GM21390 (cell line): ENCODE results near the gene STRN4.
"Not testable (repeated sequence)": the region's sequence is repeated elsewhere in the genome, so short reads cannot be mapped to it uniquely, and the experiment has no call there.

Experiments used
- ATAC-seq: cut with Tn5 transposase; IDR thresholded peaks from one replicate; pipeline ENCODE4 v1.9.1; 2021; ENCODE audit not compliant: unreplicated experiment

The STRN4 gene, protein sequence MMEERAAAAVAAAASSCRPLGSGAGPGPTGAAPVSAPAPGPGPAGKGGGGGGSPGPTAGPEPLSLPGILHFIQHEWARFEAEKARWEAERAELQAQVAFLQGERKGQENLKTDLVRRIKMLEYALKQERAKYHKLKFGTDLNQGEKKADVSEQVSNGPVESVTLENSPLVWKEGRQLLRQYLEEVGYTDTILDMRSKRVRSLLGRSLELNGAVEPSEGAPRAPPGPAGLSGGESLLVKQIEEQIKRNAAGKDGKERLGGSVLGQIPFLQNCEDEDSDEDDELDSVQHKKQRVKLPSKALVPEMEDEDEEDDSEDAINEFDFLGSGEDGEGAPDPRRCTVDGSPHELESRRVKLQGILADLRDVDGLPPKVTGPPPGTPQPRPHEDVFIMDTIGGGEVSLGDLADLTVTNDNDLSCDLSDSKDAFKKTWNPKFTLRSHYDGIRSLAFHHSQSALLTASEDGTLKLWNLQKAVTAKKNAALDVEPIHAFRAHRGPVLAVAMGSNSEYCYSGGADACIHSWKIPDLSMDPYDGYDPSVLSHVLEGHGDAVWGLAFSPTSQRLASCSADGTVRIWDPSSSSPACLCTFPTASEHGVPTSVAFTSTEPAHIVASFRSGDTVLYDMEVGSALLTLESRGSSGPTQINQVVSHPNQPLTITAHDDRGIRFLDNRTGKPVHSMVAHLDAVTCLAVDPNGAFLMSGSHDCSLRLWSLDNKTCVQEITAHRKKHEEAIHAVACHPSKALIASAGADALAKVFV

GRCh38 chr19:46746281-46747057 is at the start of gene STRN4:
STRN4 (minus strand) TSS chr19:46746450; CDS start chr19:46746430, 20 bp downstream.
- ATAC-seq, result no peak

DNA sequence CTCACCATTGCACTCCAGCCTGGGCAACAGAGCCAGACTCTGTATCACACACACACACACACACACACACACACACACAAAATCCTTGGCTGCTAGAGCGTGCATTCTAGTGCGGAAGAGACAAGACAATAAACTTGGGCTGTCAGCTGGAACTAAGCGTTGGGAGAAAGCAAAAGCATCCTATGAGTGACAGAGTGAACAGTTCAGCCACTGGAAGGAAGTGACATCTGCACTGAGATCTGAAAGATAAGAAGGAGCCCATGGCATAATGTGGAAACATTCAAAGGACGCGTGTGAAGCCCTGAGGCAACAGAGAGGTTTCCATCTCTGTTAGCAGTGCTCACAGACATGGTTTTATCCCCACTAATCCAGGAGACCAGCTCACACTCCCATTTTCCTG is 45.7 kb upstream of the STRN4 start:
- ATAC-seq, result no peak

DNA sequence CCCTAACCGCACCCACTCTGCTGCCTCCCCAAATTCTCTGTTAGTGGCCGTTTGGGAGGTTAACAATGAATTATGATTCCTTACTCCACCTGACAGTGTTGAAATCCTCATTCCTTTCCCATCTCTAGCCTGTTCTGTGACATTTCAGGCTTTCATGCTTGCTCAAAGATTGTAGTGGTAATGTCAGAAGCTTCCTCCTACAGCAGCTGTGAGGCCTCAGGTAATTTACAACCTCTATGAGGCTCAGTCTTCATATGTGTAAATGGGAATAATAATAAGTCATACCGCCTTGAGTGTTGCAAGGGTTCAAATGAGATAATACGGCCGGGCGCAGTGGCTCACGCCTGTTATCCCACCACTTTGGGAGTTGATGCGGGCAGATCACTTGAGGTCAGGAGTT is 43.1 kb upstream of the STRN4 start:
- ATAC-seq, result no peak

DNA sequence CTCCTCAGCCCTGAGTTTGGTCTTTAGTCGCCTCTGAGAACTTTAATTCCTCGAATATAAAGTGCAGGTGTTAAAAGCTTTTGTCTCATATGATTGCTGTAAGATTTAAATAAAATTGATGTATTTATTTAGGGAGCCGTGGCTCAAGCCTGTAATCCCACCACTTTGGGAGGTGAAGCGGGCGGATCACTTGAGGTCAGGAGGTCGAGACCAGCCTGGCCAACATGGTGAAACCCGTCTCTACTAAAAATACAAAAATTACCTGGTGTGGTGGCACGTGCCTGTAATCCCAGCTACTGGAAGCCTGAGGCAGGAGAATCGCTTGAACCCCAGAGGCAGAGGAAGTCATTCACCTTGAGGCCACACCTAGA is 42.7 kb upstream of the STRN4 start:
- no peak for ATAC-seq

GRCh38 chr19:46788262-46788967 is 42.2 kb upstream of the STRN4 start, which contains the start of gene SLC1A5:
SLC1A5 (minus strand) TSS chr19:46788594; CDS start chr19:46787965, 629 bp downstream.
- ATAC-seq, result peak; percentile 45

DNA sequence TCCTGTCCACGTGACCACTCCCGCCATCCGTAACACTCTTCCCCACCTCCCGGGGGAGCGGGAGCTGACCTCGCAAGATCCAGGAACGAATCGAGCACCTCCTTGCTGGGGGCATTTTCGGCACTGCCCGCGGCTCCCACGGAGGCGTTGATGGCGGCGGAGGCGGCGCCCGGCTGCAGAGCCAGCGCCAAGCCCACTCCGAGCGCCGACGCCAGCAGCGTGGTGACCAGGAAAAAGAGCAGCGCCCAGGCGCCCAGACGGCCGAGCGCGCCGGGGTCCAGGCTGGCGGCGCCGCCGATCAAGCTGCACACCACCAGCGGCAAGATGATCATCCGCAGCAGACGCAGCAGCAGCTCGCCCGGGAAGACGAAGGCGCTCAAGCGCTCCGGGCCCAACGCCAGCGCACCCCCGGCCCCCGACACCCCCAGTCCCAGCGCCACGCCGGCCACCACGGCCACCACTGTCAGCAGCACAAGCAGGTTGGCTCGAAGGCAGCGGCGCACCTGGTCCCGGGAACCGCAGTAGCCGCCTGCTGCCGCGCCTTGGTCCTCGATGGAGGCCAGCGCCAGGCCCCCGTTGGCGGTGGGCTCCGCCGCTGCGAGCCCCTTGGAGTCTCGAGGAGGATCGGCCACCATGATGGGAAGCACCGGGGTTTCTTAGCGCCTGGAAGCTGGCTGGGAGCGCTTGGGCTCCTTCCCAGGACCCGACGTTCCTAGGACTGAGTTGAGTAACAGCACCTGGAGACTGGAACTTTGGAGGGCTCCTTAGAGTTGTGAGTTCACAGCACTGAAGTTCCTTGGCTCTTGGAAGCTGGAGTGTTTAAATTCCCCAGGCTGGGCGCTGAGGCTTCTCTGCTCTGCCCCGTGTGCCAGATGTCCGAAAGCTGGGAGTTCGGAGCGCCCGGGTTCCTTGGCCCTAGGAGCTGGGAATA is 41.3 kb upstream of the STRN4 start:
- no peak for ATAC-seq

GRCh38 chr19:46787040-46787330 is 40.7 kb upstream of the STRN4 start:
- ATAC-seq, result no peak

- ATAC-seq, result no peak
These were observed 40.2 kb upstream of the STRN4 start for GRCh38 chr19:46786236-46787039.

DNA sequence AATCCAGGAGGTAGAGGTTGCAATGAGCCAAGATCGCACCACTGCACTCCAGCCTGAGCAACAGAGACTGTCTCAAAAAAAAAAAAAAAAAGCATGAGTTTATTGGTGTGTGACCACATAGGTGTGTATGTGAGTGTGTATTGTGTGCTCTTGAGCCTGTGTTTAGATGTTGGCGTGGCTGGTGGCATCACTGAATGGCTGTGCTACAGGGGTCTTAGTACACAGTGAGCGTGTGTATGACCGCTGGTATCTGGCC is 39.7 kb upstream of the STRN4 start:
- ATAC-seq, result no peak

DNA sequence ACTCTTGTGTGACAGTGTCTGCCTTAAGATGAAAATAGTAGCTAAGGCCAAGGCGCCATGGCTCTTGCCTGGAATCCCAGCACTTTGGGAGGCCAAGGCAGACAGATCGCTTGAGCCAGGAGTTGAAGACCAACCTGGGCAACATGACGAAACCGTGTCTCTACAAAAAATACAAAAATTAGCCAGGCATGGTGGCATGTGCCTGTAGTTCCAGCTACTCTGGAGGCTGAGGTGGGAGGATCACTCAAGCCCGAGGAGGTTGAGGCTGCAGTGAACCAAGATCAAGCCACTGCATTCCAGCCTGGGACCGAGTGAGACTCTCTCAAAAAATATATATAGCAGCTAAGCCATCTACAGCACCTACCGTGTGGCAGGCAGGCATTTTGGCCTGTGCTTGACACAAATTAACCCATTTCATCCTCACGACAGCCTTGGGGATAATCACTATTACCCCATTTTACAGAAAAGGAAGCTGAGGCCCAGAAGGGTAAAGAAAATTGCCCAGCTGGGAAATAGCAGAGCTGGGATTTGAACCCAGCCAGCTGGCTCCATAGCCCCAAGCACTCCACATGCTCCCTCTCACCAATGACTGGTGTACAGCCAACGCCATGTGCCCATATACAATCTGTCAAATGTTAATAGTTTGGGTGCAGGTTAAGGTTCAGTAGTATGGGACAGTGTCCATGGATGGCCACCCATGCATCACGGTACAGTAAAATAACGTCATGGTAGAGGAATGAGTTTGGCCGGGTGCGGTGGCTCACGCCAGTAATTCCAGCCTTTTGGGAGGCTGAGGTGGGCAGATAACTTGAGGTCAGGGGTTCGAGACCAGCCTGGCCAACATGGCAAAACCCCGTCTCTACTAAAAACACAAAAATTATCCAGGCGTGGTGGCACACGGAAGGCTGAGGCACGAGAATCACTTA is 39.1 kb upstream of the STRN4 start:
- ATAC-seq, result no peak

- no peak for ATAC-seq
These were observed 38.2 kb upstream of the STRN4 start for GRCh38 chr19:46784262-46785053.

DNA sequence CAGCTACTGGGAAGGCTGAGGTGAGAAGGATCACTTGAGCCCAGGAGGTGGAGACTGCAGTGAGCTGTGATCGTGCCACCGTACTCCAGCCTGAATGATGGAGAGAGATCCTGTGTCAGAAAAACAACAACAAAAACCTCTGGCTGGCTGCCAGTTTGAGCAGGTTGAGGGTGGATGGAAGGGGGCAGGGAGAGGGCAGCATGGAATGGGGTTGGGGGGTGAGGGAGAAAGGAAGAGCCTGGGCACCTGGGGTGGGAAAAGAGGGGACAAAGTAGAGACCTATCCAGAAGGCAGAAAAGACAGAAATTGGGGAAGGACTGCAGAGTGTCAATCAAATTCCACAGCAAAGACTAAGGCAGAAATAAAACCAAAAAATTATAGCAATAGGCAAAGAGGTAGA is 37.4 kb upstream of the STRN4 start:
- no peak for ATAC-seq

DNA sequence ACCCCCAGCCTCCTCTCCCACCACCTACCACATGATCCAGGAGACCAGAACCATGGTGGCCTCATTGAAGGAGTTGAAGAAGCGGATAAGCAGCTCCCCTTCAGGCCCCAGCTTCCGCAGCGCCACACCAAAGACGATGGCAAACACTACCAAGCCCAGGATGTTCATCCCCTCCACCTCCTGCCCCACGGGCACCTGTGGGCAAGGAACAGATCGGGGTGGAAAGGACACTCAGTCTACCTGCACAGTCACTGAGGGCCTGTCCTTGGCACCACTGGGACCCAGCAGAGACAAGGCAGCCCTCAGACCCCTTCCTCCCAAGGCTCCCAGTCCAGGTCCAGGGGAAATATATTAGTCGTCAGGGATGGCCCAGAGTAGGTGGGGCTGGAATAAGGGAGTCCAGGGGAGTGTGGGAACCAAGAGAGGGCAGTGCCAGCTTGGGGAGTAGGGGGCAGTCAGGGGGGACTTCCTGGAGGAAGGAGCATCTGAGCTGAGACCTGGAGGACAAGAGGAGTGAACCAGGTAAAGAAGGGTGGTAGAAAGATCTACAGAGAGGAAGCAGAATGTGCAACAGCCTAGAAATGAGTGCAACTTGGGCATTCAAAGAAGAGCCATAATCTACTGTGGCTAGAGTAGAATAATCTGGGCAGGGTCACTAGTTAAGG is 36.2 kb upstream of the STRN4 start:
- ATAC-seq, result no peak

DNA sequence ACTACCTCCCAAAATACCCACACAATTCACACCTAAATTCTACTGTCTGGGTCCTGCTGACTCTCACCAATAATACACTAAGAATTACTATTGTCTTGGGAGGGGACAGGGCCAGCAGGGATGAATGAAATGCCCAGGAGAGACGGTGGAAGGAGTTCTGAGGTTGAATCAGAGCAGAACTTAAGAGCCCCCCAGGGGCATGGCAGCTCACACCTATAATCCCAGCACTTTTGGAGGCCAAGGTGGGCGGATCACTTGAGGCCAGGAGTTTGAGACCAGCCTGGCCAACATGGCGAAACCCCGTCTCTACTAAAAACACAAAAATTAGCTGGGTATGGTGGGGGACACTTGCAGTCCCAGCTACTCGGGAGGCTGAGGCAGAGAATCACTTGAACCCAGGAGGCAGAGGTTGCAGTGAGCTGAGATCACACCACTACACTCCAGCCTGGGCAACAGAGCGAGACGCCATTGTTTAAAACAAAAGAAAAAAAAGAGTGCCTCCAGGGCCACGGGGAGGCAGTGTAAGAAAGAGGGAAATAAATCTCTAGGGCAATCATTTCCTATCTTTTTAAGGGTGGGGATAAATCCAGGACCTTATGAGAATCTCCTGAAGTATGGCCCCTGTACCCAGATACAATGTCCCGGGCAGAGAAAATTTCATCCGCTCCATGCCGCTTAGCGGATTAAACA is 31.9 kb upstream of the STRN4 start:
- not testable (repeated sequence) for ATAC-seq

DNA sequence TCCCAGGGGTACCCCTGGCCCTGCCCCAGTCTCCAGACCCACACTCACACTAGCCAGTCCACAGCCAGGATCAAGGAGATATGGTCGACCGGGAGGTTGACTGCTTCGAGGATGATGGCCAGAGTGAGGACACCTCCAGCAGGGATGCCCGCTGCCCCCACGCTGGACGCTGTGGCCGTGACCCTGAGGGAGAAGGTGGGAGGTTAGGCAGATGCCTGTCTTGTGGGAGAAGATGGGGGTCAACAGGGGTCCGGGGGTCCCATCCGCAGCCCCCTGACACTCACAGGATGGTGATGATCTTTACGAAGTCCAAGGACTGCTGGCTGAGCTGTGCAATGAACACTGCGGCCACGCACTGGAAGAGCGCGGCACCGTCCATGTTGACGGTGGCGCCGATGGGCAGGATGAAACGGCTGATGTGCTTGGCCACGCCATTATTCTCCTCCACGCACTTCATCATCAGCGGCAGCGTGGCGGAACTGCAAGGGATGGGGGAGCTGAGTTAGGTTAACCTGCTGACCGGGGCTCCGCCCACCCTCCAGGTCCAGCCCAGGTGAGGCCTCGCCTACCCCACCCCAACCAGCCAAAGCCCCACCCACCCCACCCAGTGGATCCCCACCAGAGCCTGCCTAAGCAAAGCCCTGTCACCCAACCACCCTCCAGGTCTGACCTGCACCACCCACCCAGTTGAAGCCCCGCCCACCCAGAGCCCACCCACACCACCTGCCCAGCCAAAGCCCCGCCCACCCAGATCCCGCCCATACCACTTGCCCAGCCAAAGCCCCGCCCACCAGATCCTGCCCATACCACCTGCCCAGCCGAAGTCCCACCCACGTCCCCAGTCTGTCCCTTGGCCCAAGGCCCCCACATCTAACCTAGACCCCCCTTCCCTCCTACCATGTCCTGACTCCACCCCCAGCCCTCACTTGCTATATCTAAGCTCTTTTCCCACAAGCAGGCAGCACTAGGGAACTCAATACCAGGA is 31.0 kb upstream of the STRN4 start:
- ATAC-seq, result no peak
